Uterus (tissue), 4 donors: ENCODE data around the gene STAB1. TPM values are rescaled to one million over a fixed set of nuclear protein-coding genes. Genes with fewer than 3 reads are reported as not detected.

Experiments used
- DNase-seq, 2 donors: peaks; one replicate each; pipeline ENCODE4 v3.0.0-alpha.2; 2019 to 2020
- H3K27ac ChIP-seq, 2 donors: fragments of 200-600 bp; sonication (generic); 1 replicate in 1 of 2; 2 replicates in 1 of 2; pipeline ENCODE4 v1.5.1; 2016 to 2018
- H3K27me3 ChIP-seq, 2 donors: fragments of 200-600 bp; sonication (generic); one replicate each; pipeline ENCODE4 v1.5.1; 2018 to 2019; ENCODE audit warnings: control low read depth in 1 of 2
- H3K36me3 ChIP-seq, 2 donors: fragments of 200-600 bp; sonication (generic); one replicate each; pipeline ENCODE4 v1.5.1; 2019; ENCODE audit warnings: control low read depth in 1 of 2
- H3K4me1 ChIP-seq, 2 donors: fragments of 200-600 bp; sonication (generic); one replicate each; pipeline ENCODE4 v1.5.1; 2018 to 2019; ENCODE audit warnings: control low read depth in 1 of 2
- H3K4me3 ChIP-seq, 2 donors: fragments of 200-600 bp; sonication (generic); 1 replicate in 1 of 2; 2 replicates in 1 of 2; pipeline ENCODE4 v1.5.1; 2018 to 2019; ENCODE audit warnings: mild to moderate bottlenecking in 1 of 2
- H3K9me3 ChIP-seq, 2 donors: fragments of 200-600 bp; sonication (generic); one replicate each; pipeline ENCODE4 v1.5.1; 2019; ENCODE audit warnings: control low read depth in 1 of 2
- POLR2A ChIP-seq, 2 donors: fragments of 450-650 bp; IDR thresholded peaks; one replicate each; pipeline ENCODE4 v1.6.1; 2016; ENCODE audit warnings: antibody characterized with exemption in 2 of 2, mild to moderate bottlenecking in 1 of 2, moderate library complexity in 1 of 2
- intact Hi-C: fragments of 100-400 bp; cut with DNase I; formaldehyde crosslinking; loops from one replicate; pipeline ENCODE4 v1.15.1; 2023; ENCODE audit warnings: low total_unique reads
- total RNA-seq, 4 donors: library from RNA; depleted of rRNA in 3 of 4; stranded (reverse); fragments of >200 nt in 3 of 4; gene quantifications; one replicate each; pipeline versions ENCODE4 v1.1.0 to v1.2.4, GENCODE V29; 2014 to 2023
- TF ChIP-seq, protein P1 (sequence below), 4 experiments: fragments of 200-600 bp in 2 of 4; fragments of 450-650 bp in 2 of 4; sonication (generic) in 2 of 4; IDR thresholded peaks; one replicate each; pipeline ENCODE4 v1.5.1; 2016 to 2019; ENCODE audit warnings: antibody characterized with exemption in 4 of 4, mild to moderate bottlenecking in 2 of 4, moderate library complexity in 1 of 4
- donor health status: DM: yes; HTN: yes; CAD: no.

Gene STAB1
- total RNA-seq, 4 donors from 2014 or later: 55.3 to 216 (median 78.2) TPM

GRCh38 chr3:52527039-52527731, 32.0 kb downstream of the STAB1 start:
- Histone ChIP-seq H3K36me3 (no peaks in the 10 kb centered on the region), H3K27me3 (no peaks in the 10 kb centered on the region), H3K27ac (peak overlapping the region; percentile 15 to 37), H3K4me1 (no peaks in the 10 kb centered on the region), H3K9me3 (no peaks in the 10 kb centered on the region), H3K4me3 (no peak overlapping the region)
- intact Hi-C loops: no loop called here
- peak; percentile 15 to 25 for DNase-seq
- TF ChIP-seq, protein P1, sequence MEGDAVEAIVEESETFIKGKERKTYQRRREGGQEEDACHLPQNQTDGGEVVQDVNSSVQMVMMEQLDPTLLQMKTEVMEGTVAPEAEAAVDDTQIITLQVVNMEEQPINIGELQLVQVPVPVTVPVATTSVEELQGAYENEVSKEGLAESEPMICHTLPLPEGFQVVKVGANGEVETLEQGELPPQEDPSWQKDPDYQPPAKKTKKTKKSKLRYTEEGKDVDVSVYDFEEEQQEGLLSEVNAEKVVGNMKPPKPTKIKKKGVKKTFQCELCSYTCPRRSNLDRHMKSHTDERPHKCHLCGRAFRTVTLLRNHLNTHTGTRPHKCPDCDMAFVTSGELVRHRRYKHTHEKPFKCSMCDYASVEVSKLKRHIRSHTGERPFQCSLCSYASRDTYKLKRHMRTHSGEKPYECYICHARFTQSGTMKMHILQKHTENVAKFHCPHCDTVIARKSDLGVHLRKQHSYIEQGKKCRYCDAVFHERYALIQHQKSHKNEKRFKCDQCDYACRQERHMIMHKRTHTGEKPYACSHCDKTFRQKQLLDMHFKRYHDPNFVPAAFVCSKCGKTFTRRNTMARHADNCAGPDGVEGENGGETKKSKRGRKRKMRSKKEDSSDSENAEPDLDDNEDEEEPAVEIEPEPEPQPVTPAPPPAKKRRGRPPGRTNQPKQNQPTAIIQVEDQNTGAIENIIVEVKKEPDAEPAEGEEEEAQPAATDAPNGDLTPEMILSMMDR (IDR thresholded peaks at IDR 0.05): no peak
- TF ChIP-seq POLR2A (IDR thresholded peaks at IDR 0.05): no peak

GRCh38 chr3:52527732-52528585, 32.8 kb downstream of the STAB1 start:
- DNase-seq: peak; percentile 15
- Histone ChIP-seq H3K27ac (peak overlapping the region in 1 of 2 donors; percentile 15), H3K4me1 (no peaks in the 10 kb centered on the region), H3K27me3 (no peaks in the 10 kb centered on the region), H3K9me3 (no peaks in the 10 kb centered on the region), H3K4me3 (no peak overlapping the region), H3K36me3 (no peaks in the 10 kb centered on the region)
- TF ChIP-seq POLR2A (IDR thresholded peaks at IDR 0.05): no peak
- TF ChIP-seq, protein P1 (IDR thresholded peaks at IDR 0.05): no peak
- intact Hi-C loops: no loop called here

GRCh38 chr3:52528586-52529375, 33.6 kb downstream of the STAB1 start:
- no peak overlapping the region for H3K27ac ChIP-seq
- H3K27me3 ChIP-seq: no peaks in the 10 kb centered on the region
- no peaks in the 10 kb centered on the region for H3K36me3 ChIP-seq
- H3K4me3 ChIP-seq: no peak overlapping the region
- no peaks in the 10 kb centered on the region for H3K4me1 ChIP-seq
- TF ChIP-seq POLR2A (IDR thresholded peaks at IDR 0.05): no peak
- TF ChIP-seq, protein P1 (IDR thresholded peaks at IDR 0.05): no peak
- peak in 1 of 2 donors; percentile 15 for DNase-seq
- H3K9me3 ChIP-seq: no peaks in the 10 kb centered on the region
- intact Hi-C loops: no loop called here

DNA sequence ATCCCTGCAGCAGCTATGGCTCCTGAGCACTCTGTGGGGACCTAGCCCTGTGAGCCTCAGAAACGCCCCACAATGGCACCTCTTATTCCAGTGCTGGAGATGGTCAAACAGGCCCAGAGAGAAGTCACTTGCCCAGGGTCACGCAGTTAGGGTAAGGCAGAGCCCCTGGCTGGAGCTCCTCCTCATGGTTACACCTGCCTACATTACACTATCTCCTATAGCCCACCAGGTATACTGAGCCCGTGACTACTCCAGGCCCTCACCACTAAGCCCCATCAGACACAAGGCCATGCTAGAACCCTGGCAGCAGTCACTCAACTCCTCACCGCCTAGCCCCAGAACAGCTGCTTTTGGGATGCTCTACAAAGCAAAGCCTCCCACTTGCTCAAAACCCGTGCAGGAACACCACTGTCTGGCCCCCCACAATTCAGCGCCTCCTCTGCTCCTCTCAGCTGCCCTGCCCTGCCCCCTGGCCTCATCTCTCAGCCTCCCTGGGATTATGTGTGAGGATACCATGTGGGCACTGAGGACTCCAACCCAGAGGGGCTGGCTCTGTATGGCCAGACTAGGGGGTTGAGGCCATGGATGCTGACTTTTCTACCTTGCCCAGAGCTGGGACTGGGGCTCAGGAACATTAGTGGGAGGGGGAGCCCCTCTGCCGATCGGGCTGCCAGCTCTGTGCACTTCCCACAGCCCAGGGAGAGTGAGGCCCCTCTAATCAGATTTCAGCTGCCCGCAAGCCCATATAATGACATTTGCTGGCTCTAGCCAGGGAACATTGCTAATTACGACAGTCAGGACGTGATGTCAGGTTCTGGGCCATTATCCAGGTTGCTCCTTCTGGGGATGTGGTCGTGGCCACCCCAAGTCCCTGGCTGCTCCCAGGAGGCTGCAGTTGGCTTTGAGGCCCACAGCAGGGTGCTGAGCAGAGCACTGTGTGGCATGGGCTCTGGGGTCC, 34.5 kb downstream of the STAB1 start:
- DNase-seq: peak; percentile 40 to 43
- H3K4me3 ChIP-seq: no peak overlapping the region

More for the DNA sequence above, 34.5 kb downstream of the STAB1 start:
- Histone ChIP-seq H3K9me3 (no peaks in the 10 kb centered on the region), H3K4me1 (no peaks in the 10 kb centered on the region), H3K27me3 (no peaks in the 10 kb centered on the region), H3K36me3 (no peaks in the 10 kb centered on the region), H3K27ac (peak overlapping the region; percentile 40 to 47)
- TF ChIP-seq, protein P1 (IDR thresholded peaks at IDR 0.05): no peak
- intact Hi-C loops: no loop called here
